PC-3 (cell line): Measurements from ENCODE around the gene PKNOX2. TPM values are rescaled to one million over a fixed set of nuclear protein-coding genes. Genes with fewer than 3 reads are reported as not detected.
"Not testable (repeated sequence)": the region's sequence is repeated elsewhere in the genome, so short reads cannot be mapped to it uniquely, and the experiment has no call there.

Experiments
- ATAC-seq: fragments of 200-7000 bp; cut with Tn5 transposase; 2 replicates; pipeline ENCODE4 v1.9.1; 2020; ENCODE audit warnings: mild to moderate bottlenecking, moderate library complexity
- BruUV-seq: library from RNA; stranded (reverse); fragments of 400-500 nt; replicated peaks from 2 replicates; lab custom pipeline; 2021; lab: Mats Ljungman, UMichigan
- CTCF ChIA-PET: fragments of 300-600 bp; sonication (Branson Sonifier 250); formaldehyde crosslinking; loops from one replicate; lab custom pipeline; 2022; ENCODE audit warnings: antibody characterized with exemption; lab: Charles Lee
- POLR2A ChIA-PET: fragments of 300-600 bp; sonication (Branson Sonifier 250); formaldehyde crosslinking; loops from one replicate; lab custom pipeline; 2022; ENCODE audit warnings: antibody characterized with exemption; ENCODE audit not compliant: unreplicated experiment; lab: Charles Lee
- DNase-seq: peaks from one replicate; pipeline ENCODE4 v3.0.0-alpha.2; 2015
- H2AFZ ChIP-seq: fragments of 300-600 bp; sonication (generic); 2 replicates; pipeline ENCODE4 v1.6.0; 2016; ENCODE audit warnings: antibody characterized with exemption, low read length
- H3F3A ChIP-seq: fragments of 300-600 bp; sonication (generic); one replicate; pipeline ENCODE4 v1.6.0; 2017; ENCODE audit warnings: antibody characterized with exemption, low read length, control low read depth, mild to moderate bottlenecking; ENCODE audit not compliant: unreplicated experiment
- H3K27ac ChIP-seq: fragments of 300-600 bp; sonication (generic); 2 replicates; pipeline ENCODE4 v1.5.1; 2016; ENCODE audit warnings: mild to moderate bottlenecking, low read length
- H3K27me3 ChIP-seq: fragments of 300-600 bp; sonication (generic); 2 replicates; pipeline ENCODE4 v1.6.1; 2016; ENCODE audit warnings: low read length, mixed read lengths
- H3K36me3 ChIP-seq: fragments of 300-600 bp; sonication (generic); 2 replicates; pipeline ENCODE4 v1.6.1; 2016; ENCODE audit warnings: low read depth, mixed run types, low read length, mixed read lengths
- H3K4me1 ChIP-seq: fragments of 300-600 bp; sonication (generic); 2 replicates; pipeline ENCODE4 v1.5.1; 2016; ENCODE audit warnings: low read length; ENCODE audit not compliant: insufficient read depth
- H3K4me2 ChIP-seq: fragments of 300-600 bp; sonication (generic); 2 replicates; pipeline ENCODE4 v1.6.0; 2016; ENCODE audit warnings: low read length
- H3K4me3 ChIP-seq: fragments of 300-600 bp; sonication (generic); 2 replicates; pipeline ENCODE4 v1.5.1; 2016; ENCODE audit warnings: mild to moderate bottlenecking, low read length, mixed read lengths
- H3K79me2 ChIP-seq: fragments of 300-600 bp; sonication (generic); 2 replicates; pipeline ENCODE4 v1.6.1; 2017; ENCODE audit warnings: low read length, mixed read lengths
- H3K9ac ChIP-seq: fragments of 300-600 bp; sonication (generic); 2 replicates; pipeline ENCODE4 v1.6.0; 2016; ENCODE audit warnings: mild to moderate bottlenecking, low read length
- H3K9me2 ChIP-seq: fragments of 300-600 bp; sonication (generic); replicated peaks from 2 replicates; pipeline ENCODE4 v1.6.1; 2016; ENCODE audit warnings: mixed run types, low read length, mixed read lengths
- H3K9me3 ChIP-seq: fragments of 300-600 bp; sonication (generic); 2 replicates; pipeline ENCODE4 v1.6.1; 2016; ENCODE audit warnings: low read length, mixed read lengths
- H4K20me1 ChIP-seq: fragments of 300-600 bp; sonication (generic); 2 replicates; pipeline ENCODE4 v1.6.1; 2016; ENCODE audit warnings: low read length, mixed read lengths
- CTCF ChIP-seq: fragments of 300-600 bp; sonication (generic); conservative IDR thresholded peaks from 2 replicates; pipeline ENCODE4 v1.5.1; 2017; ENCODE audit warnings: antibody characterized with exemption, low read depth, mild to moderate bottlenecking, low read length
- EZH2 ChIP-seq: fragments of 300-600 bp; sonication (generic); IDR thresholded peaks from one replicate; pipeline ENCODE4 v1.6.1; 2017; ENCODE audit warnings: antibody characterized with exemption, mild to moderate bottlenecking, low read length; ENCODE audit not compliant: unreplicated experiment
- EZH2phosphoT487 ChIP-seq: fragments of 300-600 bp; sonication (generic); IDR thresholded peaks from 2 replicates; pipeline ENCODE4 v1.6.1; 2018; ENCODE audit warnings: mild to moderate bottlenecking, antibody characterized with exemption, low read length, borderline replicate concordance
- intact Hi-C: fragments of 100-400 bp; cut with micrococcal nuclease; formaldehyde crosslinking; loops from 2 replicates; pipeline ENCODE4 v1.9.0; 2023
- total RNA-seq: library from RNA; depleted of rRNA; stranded (reverse); fragments of >200 nt; gene quantifications from 2 replicates; pipeline ENCODE4 v1.2.3, GENCODE V29; 2014

Gene PKNOX2
- total RNA-seq, 1 experiment from 2014 or later: not detected

DNA sequence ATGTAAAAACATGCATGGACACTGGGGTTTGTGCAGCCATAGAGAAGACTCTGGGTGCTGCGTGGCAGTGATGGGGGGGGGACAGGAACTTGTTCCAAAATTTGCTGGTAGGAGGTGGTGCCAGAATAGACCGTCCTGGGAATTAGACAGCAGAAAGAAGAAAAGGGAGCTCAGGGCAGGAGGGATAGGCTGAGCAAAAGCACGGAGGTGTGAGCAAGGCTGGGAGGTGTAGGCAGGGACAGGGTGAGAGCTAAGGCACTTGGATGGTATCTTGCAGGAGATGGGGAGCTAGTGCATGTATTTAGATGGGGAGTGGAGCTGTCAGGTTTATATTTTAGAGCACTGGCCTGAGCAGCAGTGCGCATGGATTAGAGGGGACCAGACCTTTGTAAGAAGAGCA, 53.8 kb downstream of the PKNOX2 start:
- TF ChIP-seq CTCF (no peak), EZH2 (no peak), EZH2phosphoT487 (no peak)
- DNase-seq (no peak), ATAC-seq (no peak)
- intact Hi-C loops: no loop called here
- Histone ChIP-seq H3K27ac (no peak overlapping the region), H3K9me2 (no peaks in the 10 kb centered on the region), H3K27me3 (peaks cover 98% of the 10 kb centered on the region), H3K9me3 (no peaks in the 10 kb centered on the region), H4K20me1 (no peaks in the 10 kb centered on the region), H2AFZ (no peak overlapping the region), H3K36me3 (no peaks in the 10 kb centered on the region), H3K79me2 (no peaks in the 10 kb centered on the region), H3K4me1 (no peaks in the 10 kb centered on the region), H3K4me2 (no peak overlapping the region), H3K4me3 (no peak overlapping the region), H3K9ac (no peak overlapping the region), H3F3A (no peaks in the 10 kb centered on the region)
- POLR2A ChIA-PET: no interaction called here
- BruUV-seq: no TSS peak
- CTCF ChIA-PET: no interaction called here

DNA sequence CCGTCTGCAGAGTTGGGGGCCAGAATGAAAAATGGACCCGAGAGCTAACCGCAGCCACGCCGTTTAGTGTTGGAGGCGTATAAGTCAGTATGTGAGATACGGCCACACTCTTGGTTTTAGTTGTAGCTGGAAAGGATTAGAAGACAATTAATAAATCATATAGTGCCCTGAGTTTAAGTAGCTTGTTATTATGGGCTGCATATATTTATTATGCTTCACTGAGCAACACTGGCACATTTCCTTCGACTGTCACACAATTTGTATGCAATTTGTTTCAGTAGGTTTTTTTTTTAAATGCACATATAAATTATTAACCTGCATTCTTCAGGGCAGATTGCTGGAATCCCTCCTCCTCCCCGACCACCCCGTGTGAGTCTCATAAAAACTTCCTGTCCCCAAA, 56.9 kb downstream of the PKNOX2 start:
- H3K79me2 ChIP-seq: no peaks in the 10 kb centered on the region
- CTCF ChIA-PET: no interaction called here
- no peaks in the 10 kb centered on the region for H3K9me2 ChIP-seq
- no peak overlapping the region for H3K4me3 ChIP-seq
- TF ChIP-seq EZH2phosphoT487 (no peak), CTCF (no peak)
- no peak overlapping the region for H3K4me2 ChIP-seq
- no peaks in the 10 kb centered on the region for H3K9me3 ChIP-seq
- H3K9ac ChIP-seq: no peak overlapping the region
- H3K4me1 ChIP-seq: no peaks in the 10 kb centered on the region
- POLR2A ChIA-PET: no interaction called here
- H4K20me1 ChIP-seq: no peaks in the 10 kb centered on the region
- no peak overlapping the region for H3K27ac ChIP-seq
- no peaks in the 10 kb centered on the region for H3F3A ChIP-seq
- no peaks in the 10 kb centered on the region for H3K36me3 ChIP-seq
- no peak for DNase-seq
- intact Hi-C loops: no loop called here
- ATAC-seq: no peak
- H2AFZ ChIP-seq: no peak overlapping the region
- H3K27me3 ChIP-seq: peaks cover 88% of the 10 kb centered on the region
- BruUV-seq: no TSS peak

DNA sequence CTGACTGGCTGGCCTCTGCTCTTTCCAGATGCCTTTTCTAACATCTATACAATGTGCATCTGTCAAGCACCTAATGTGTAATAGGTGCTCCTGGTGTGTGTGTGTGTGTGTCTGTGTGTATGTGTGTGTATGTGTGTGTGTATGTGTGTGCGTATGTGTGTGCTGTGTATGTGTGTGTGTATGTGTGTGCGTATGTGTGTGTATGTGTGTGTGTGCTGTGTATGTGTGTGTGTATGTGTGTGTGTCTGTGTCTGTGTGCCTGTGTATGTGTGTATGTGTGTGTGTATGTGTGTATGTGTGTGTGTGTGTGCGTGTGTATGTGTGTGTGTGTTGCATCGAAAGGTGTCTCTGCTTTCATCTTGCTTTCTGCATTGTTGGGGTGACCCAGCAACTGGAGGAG, 57.9 kb downstream of the PKNOX2 start:
- H3K27ac ChIP-seq: no peak overlapping the region
- BruUV-seq: no TSS peak

GRCh38 chr11:125223161-125223560, 58.6 kb downstream of the PKNOX2 start:
- H3K9me3 ChIP-seq, H3F3A ChIP-seq, H3K36me3 ChIP-seq, DNase-seq, H3K79me2 ChIP-seq, POLR2A ChIA-PET, H3K4me1 ChIP-seq, H3K9ac ChIP-seq, H3K27ac ChIP-seq, CTCF ChIA-PET, H4K20me1 ChIP-seq, intact Hi-C loops, ATAC-seq, H2AFZ ChIP-seq, H3K4me3 ChIP-seq, BruUV-seq, H3K9me2 ChIP-seq, H3K4me2 ChIP-seq: not testable (repeated sequence)
- H3K27me3 ChIP-seq: peaks cover 88% of the 10 kb centered on the region

More for the DNA sequence above, 57.9 kb downstream of the PKNOX2 start:
- Histone ChIP-seq H3K4me3 (no peak overlapping the region), H3K27me3 (peaks cover 88% of the 10 kb centered on the region), H3K9ac (no peak overlapping the region), H3K9me2 (no peaks in the 10 kb centered on the region), H3K36me3 (no peaks in the 10 kb centered on the region), H3K4me1 (no peaks in the 10 kb centered on the region), H3K4me2 (no peak overlapping the region), H3F3A (no peaks in the 10 kb centered on the region), H3K9me3 (no peaks in the 10 kb centered on the region), H3K79me2 (no peaks in the 10 kb centered on the region), H2AFZ (no peak overlapping the region), H4K20me1 (no peaks in the 10 kb centered on the region)
- intact Hi-C loops: no loop called here
- ChIA-PET POLR2A (no interaction called here), CTCF (no interaction called here)
- TF ChIP-seq EZH2phosphoT487: no peak
- no peak for TF ChIP-seq CTCF
- no peak for TF ChIP-seq EZH2
- DNase-seq (no peak), ATAC-seq (no peak)
